Measurements from ENCODE around the gene TFCP2L1. TPM values are rescaled to one million over a fixed set of nuclear protein-coding genes. Genes with fewer than 3 reads are reported as not detected.

The TFCP2L1 gene
- total and polyA plus RNA-seq, 12 donors: 0.02 to 0.60 (median 0.14) TPM; not detected in 1

- no peak overlapping the region for H3K27ac ChIP-seq
- ATAC-seq (no peak), DNase-seq (no peak)
- no peaks in the 10 kb centered on the region for H3K9me3 ChIP-seq
- H3K4me1 ChIP-seq: peaks cover 0 to 36% (median 0%) of the 10 kb centered on the region in 9 donors
- TF ChIP-seq, protein P1, sequence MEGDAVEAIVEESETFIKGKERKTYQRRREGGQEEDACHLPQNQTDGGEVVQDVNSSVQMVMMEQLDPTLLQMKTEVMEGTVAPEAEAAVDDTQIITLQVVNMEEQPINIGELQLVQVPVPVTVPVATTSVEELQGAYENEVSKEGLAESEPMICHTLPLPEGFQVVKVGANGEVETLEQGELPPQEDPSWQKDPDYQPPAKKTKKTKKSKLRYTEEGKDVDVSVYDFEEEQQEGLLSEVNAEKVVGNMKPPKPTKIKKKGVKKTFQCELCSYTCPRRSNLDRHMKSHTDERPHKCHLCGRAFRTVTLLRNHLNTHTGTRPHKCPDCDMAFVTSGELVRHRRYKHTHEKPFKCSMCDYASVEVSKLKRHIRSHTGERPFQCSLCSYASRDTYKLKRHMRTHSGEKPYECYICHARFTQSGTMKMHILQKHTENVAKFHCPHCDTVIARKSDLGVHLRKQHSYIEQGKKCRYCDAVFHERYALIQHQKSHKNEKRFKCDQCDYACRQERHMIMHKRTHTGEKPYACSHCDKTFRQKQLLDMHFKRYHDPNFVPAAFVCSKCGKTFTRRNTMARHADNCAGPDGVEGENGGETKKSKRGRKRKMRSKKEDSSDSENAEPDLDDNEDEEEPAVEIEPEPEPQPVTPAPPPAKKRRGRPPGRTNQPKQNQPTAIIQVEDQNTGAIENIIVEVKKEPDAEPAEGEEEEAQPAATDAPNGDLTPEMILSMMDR (IDR thresholded peaks at IDR 0.05): no peak
- no peak overlapping the region for H3K4me3 ChIP-seq
- no peaks in the 10 kb centered on the region for H3K36me3 ChIP-seq
- 94 to 100% methylated on average over 1 of the region's 1 CpG for WGBS, 2 donors
- intact Hi-C loops (cut with DNase I): loop anchor here in 1 of 10 donors (10.0 kb wide), 1 partner anchor 292 kb away; no protein-coding TSS in a partner anchor
- H3K27me3 ChIP-seq: no peaks in the 10 kb centered on the region
Observed at GRCh38 chr2:121193185-121193584, 91.8 kb downstream of the TFCP2L1 start.

GRCh38 chr2:121192576-121192975 is 92.4 kb downstream of the TFCP2L1 start:
- H3K9me3 ChIP-seq: no peaks in the 10 kb centered on the region
- peaks cover 0 to 32% (median 0%) of the 10 kb centered on the region in 9 donors for H3K4me1 ChIP-seq
- H3K36me3 ChIP-seq: no peaks in the 10 kb centered on the region
- no peak overlapping the region for H3K4me3 ChIP-seq
- intact Hi-C loops (cut with DNase I): loop anchor here in 1 of 10 donors (10.0 kb wide), 1 partner anchor 292 kb away; no protein-coding TSS in a partner anchor
- no peak overlapping the region for H3K27ac ChIP-seq
- H3K27me3 ChIP-seq: no peaks in the 10 kb centered on the region
- TF ChIP-seq, protein P1 (IDR thresholded peaks at IDR 0.05): no peak
- WGBS, 2 donors: 81% methylated on average over 8 of the region's 8 CpGs
- no peak for DNase-seq
- no peak for ATAC-seq

DNA sequence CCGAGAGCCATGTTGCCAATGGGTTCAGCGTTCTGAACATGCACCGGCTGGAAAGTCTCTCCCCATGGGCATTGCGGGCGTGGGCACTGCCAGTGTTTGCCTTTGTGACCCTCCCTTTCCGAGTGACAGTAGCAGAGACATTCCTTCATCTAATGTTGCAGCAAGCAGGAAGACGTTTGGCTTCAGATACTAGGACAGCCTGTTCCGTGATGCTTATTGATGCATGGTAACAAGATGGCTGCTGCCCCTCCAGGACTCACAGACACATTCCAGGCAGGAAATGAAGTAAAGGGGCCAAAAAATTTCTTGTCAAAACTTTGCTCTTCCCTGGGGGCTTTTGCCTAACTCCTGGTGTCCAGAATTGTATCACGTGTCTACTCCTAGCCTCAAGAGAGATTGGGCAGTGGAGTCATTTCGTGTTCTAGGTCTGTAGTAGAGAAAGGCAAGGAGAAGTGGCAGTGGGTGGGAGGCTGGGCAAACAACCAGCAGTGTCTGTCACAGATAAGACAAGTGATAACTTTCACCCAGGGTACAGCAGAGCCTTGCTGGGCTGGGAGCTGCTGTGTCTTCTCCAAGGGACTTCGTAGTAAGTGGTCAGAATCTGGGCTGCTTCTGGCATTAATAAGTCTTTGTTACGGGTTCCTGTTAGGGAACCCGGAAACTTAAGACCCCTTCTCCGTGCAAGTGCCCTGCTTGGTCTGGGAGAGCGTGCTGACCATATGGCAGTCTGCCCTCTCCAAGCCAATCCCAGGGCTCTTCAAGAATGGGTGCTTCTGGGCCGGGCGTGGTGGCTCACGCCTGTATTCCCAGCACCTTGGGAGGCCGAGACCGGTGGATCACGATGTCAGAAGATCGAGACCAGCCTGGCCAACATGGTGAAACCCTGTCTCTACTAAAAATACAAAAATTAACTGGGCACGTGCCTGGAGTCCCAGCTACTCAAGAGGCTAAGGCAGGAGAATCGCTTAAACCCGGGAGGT is 93.5 kb downstream of the TFCP2L1 start:
- Histone ChIP-seq H3K4me3 (no peak overlapping the region), H3K9me3 (no peaks in the 10 kb centered on the region), H3K4me1 (peaks cover 0 to 21% (median 0%) of the 10 kb centered on the region in 9 donors), H3K27ac (no peak overlapping the region), H3K36me3 (no peaks in the 10 kb centered on the region), H3K27me3 (no peaks in the 10 kb centered on the region)
- TF ChIP-seq, protein P1 (IDR thresholded peaks at IDR 0.05): no peak
- intact Hi-C loops (cut with DNase I): loop anchor here in 1 of 10 donors (10.0 kb wide), 1 partner anchor 293 kb away; no protein-coding TSS in a partner anchor
- WGBS, 2 donors: 80 to 81% methylated on average over 25 of the region's 25 CpGs
- DNase-seq: no peak
- no peak for ATAC-seq

DNA sequence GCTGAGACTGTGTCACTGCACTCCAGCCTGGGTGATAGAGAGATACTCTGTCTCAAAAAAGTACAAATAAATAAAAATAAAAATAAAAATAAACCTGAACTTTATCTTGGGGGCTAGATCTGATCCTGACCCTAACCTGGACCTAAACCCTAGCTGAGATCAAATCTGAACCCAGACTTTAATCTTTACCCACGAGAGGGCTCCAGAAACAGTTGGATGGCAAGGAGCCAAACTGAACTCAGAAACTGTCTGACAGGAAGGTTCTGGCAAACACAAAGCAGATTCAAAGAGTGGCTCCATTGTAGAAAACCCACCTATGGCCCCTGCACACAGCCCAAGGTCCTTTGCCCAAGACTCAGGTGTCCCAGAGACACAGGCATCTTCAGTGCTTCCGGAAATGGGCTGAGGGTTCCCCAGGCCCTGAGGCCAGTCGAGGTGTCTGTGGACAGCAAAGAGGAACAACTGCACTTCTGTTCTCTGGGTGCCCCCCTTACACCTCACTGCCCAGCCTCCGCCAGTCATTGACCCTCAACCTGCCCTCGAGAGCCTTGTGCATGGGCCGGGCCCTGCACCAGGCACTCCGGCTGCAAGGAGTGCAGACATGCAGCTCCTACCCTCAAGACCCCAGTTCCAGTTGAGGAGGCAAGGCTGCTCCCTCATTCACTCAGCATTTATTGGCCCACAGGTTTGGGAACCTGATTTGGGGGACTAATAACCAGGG is 95.2 kb downstream of the TFCP2L1 start:
- no peaks in the 10 kb centered on the region for H3K27me3 ChIP-seq
- no peaks in the 10 kb centered on the region for H3K9me3 ChIP-seq
- TF ChIP-seq, protein P1 (IDR thresholded peaks at IDR 0.05): no peak
- no peaks in the 10 kb centered on the region for H3K36me3 ChIP-seq
- DNase-seq (no peak), ATAC-seq (no peak)
- intact Hi-C loops (cut with DNase I): loop anchor here in 1 of 10 donors (10.0 kb wide), 1 partner anchor 295 kb away; no protein-coding TSS in a partner anchor
- H3K4me3 ChIP-seq: no peak overlapping the region
- 61 to 65% methylated on average over 7 of the region's 7 CpGs for WGBS, 2 donors
- H3K27ac ChIP-seq: no peak overlapping the region
- peaks cover 0 to 19% (median 0%) of the 10 kb centered on the region in 9 donors for H3K4me1 ChIP-seq
